Adipocyte (in vitro differentiated cells): Measurements from ENCODE around the gene FCER2.

Experiments
- DNase-seq: peaks from one replicate; pipeline ENCODE4 v3.0.0-alpha.2; 2015; ENCODE audit warnings: low read depth
- H3K27me3 ChIP-seq: replicated peaks from 2 replicates; pipeline ENCODE4 v1.7.0; 2013; ENCODE audit warnings: mild to moderate bottlenecking, low read length, moderate library complexity; ENCODE audit not compliant: control insufficient read depth, insufficient read depth
- H3K36me3 ChIP-seq: 2 replicates; pipeline ENCODE4 v1.7.0; 2013; ENCODE audit warnings: low read length, mild to moderate bottlenecking, moderate library complexity; ENCODE audit not compliant: control insufficient read depth, insufficient read depth, severe bottlenecking
- H3K4me1 ChIP-seq: 2 replicates; pipeline ENCODE4 v1.7.0; 2013; ENCODE audit warnings: mild to moderate bottlenecking, low read length, moderate library complexity; ENCODE audit not compliant: control insufficient read depth, insufficient read depth
- H3K4me3 ChIP-seq: 2 replicates; pipeline ENCODE4 v1.7.0; 2013; ENCODE audit warnings: mild to moderate bottlenecking, low read length, moderate library complexity
- H3K9ac ChIP-seq: 2 replicates; pipeline ENCODE4 v1.7.0; 2013; ENCODE audit warnings: mild to moderate bottlenecking, low read length, moderate library complexity
- H3K9me3 ChIP-seq: 2 replicates; pipeline ENCODE4 v1.7.0; 2013; ENCODE audit warnings: mild to moderate bottlenecking, low read length, moderate library complexity; ENCODE audit not compliant: control insufficient read depth

Gene FCER2

DNA sequence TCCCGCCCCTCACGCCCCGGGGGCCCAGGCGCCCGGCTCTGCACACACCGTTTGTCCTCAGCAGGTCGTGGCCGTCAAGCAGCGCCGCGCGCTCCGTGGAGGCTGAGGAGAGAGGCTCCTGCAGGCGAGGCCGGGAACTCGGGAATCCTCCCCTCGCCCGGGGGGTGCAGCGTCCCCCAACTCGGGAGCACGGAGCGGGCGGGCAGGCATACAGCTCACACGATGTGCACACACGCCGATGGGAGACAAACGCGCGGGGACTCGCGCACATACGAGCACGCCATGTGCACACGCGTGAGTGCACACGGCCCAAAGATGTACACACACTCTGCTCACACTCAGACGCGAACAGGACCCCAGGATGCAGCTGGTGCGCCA lies 29.3 kb upstream of the FCER2 start:
- Histone ChIP-seq H3K9me3 (no peaks in the 10 kb centered on the region), H3K9ac (no peak overlapping the region), H3K4me3 (no peak overlapping the region), H3K4me1 (no peaks in the 10 kb centered on the region), H3K27me3 (peaks cover 70% of the 10 kb centered on the region), H3K36me3 (no peaks in the 10 kb centered on the region)
- no peak for DNase-seq

DNA sequence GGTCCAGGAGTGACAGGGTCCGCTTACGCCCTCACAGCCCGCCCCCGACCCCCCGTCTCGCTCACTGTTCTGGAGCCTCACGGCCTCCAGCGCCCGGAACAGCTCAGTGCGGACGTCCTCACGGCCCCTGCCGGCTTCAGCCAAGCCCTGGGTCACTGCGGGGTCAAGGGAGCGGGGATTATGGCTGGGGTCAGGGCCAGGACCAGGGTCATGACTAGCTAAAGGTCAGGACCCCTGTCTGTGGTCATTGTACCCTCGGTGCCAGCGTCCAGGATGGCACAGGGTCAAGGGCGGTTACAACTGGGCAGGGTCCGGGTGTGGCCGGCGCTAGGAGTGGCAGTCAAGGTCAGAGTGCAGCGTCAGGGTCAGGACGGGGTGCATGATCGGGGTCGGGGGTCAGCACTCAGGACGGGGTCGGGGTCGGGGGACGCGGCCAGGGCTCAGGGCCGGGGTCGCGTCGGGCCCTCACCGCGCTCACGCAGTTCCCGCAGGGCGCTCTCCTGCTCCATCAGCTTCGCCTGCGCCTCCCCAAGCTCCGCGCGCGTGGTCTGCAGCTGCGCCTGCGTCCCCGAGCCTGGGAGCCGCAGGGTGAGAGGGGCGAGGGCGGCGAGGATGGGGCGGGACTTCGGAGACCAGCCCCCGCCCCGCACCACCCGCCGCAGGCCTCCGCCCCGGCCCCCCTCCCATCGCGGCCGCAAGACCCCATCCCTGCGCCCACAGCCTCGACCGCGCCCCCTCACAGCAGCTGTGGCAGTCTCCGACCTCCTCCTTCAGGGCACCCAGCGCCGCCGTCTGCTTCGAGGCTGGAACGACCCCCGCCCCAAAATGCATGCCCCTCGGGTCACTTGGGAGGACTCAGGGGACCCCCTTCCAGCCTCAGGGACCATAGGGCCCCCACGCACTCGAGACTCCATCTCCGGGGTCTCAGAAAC lies 28.6 kb upstream of the FCER2 start:
- Histone ChIP-seq H3K27me3 (peaks cover 63% of the 10 kb centered on the region), H3K36me3 (no peaks in the 10 kb centered on the region), H3K9me3 (no peaks in the 10 kb centered on the region), H3K4me3 (no peak overlapping the region), H3K4me1 (no peaks in the 10 kb centered on the region), H3K9ac (no peak overlapping the region)
- no peak for DNase-seq

DNA sequence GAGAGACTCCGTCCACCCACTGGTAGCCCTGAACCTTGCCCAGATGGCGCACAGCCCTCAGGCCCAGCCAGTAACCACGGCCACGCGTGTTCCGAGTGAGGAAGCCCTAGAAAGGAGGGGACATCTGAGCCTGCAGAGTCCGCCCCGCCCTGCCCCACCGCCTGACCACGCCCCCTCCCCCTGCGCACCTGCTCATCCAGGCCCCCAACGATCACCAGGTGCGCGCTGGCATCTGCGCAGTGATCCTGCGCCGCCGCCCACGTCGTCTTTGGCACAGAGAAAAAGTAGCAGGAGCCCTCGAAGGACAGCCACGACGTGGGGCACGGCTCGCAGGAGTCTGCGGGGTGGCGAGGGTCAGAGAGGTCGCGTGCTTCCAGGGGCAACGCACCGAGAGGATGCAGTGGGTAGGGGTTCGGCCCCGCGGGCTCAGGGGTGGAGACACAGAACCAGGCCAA lies 27.9 kb upstream of the FCER2 start:
- no peak for DNase-seq
- no peaks in the 10 kb centered on the region for H3K36me3 ChIP-seq
- no peak overlapping the region for H3K4me3 ChIP-seq
- no peaks in the 10 kb centered on the region for H3K9me3 ChIP-seq
- no peaks in the 10 kb centered on the region for H3K4me1 ChIP-seq
- H3K9ac ChIP-seq = no peak overlapping the region
- H3K27me3 ChIP-seq = peaks cover 62% of the 10 kb centered on the region

DNA sequence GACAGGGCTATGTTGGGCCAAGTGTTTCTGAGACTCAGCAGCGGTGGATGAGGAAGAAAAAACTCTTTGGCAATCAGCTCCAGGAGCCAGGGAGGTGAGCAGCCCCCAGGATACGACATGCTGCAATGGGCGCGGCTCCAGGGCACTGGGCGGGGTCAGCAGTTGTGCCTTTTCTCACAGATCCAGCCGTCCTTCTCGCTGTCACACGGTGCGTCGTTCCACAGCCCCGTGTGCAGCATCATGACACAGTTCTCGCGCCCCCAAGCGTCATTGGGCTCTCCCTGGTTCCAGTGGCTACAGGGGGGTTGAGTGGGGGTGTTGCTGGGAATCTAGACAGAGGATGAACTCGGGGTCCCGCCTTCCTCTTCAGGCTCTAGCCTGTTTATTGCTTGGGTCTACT lies 27.3 kb upstream of the FCER2 start:
- Histone ChIP-seq H3K4me1 (no peaks in the 10 kb centered on the region), H3K9ac (no peak overlapping the region), H3K4me3 (no peak overlapping the region), H3K27me3 (peaks cover 64% of the 10 kb centered on the region), H3K9me3 (no peaks in the 10 kb centered on the region), H3K36me3 (no peaks in the 10 kb centered on the region)
- DNase-seq = no peak

DNA sequence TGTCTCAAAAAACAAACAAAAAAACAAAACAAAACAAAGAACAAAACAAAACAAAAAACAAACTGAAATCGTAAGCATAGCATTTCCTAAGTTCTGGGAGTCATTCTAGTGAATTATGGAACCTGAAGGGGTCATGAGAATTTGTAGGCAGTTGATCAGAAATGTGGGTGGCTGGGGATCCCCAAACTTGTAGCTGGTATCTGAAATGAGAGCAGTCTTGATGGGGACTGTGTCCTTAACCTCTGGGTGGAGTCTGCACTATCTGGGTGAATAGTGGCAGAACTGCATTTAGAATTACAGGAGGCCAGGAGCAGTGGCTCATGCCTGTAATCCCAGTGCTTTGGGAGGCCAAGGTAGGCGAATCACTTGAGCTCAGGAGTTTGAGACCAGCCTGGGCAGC lies 23.9 kb upstream of the FCER2 start:
- DNase-seq = no peak
- no peaks in the 10 kb centered on the region for H3K4me1 ChIP-seq
- peaks cover 3% of the 10 kb centered on the region for H3K9me3 ChIP-seq
- H3K9ac ChIP-seq = no peak overlapping the region
- no peak overlapping the region for H3K4me3 ChIP-seq
- H3K27me3 ChIP-seq = peaks cover 49% of the 10 kb centered on the region
- H3K36me3 ChIP-seq = no peaks in the 10 kb centered on the region

DNA sequence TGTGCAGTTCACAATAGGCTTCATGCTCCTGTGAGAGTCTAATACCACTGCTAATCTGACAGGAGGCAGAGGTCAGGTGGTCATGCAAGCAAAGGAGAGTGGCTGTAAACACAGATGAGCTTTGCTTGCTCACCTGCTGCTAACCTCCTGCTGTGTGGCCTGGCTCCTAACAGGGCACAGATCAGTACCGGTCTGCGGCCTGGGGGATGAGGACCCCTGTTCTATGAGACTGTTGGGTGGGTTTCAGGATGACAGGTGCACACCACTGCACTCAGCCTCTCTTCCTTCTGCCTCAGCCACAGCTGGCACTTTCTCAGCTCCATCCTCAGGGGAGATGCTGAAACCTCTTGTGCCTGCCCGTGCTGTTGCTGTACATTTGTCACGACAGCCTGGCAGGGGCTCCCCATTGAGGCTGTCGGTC lies 20.3 kb upstream of the FCER2 start:
- Histone ChIP-seq H3K36me3 (no peaks in the 10 kb centered on the region), H3K4me1 (no peaks in the 10 kb centered on the region), H3K9ac (no peak overlapping the region), H3K27me3 (peaks cover 37% of the 10 kb centered on the region), H3K4me3 (no peak overlapping the region), H3K9me3 (peaks cover 3% of the 10 kb centered on the region)
- DNase-seq = no peak

DNA sequence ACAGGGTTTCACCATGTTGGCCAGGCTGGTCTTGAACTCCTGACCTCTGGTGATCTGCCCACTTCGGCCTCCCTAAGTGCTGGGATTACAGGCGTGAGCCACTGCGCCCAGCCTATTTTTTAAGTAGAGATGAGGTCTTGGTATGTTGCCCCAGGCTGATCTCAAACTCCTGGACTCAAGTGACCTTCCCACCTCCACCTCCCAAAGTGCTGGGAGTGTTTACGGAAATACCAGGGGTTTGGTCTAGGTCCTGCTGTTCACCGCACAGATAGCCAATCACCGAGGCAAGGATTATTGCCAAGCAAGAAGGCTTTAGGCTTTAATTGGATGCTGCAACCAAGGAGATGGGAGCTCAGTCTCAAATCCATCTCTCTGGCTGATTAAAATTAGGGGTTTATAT lies 18.4 kb upstream of the FCER2 start:
- peaks cover 30% of the 10 kb centered on the region for H3K27me3 ChIP-seq
- no peaks in the 10 kb centered on the region for H3K4me1 ChIP-seq
- H3K9ac ChIP-seq = no peak overlapping the region
- H3K36me3 ChIP-seq = no peaks in the 10 kb centered on the region
- peaks cover 8% of the 10 kb centered on the region for H3K9me3 ChIP-seq
- no peak for DNase-seq
- no peak overlapping the region for H3K4me3 ChIP-seq

DNA sequence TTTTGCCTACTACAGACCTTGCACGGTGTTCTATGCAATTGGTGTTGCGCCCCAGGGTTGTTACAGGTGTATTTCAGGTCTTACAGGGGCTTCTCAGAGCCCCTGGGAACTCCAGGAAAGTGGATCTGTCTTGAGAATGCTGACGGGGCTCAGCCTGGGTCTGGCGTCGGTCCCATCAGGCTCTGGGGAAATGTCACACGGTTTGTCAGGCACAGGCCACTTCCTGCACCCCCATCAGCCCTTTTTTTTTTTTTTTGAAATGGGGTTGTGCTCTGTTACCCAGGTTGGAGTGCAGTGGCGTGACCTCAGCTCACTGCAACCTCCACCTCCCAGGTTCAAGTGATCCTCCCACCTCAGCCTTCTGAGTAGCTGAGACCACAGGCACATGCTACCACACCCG lies 16.7 kb upstream of the FCER2 start:
- peaks cover 23% of the 10 kb centered on the region for H3K27me3 ChIP-seq

DNA sequence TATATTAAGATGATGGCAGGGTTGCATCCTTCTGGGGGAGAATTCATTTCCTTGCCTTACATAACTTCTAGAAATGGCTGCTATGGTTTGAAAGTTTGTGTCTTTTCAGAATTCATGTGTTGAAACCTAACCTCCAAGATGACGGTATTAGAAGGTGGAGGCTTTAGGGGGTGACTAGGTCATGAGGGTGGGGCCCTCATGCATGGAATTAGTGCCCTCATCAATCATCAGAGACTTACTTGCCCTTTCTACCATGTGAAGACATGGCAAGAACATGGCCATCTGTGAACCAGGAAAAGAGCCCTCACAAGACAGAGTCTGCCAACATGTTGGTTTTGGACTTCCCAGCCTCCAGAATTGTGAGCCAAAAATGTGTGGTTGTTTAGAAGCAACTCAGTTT lies 14.8 kb upstream of the FCER2 start:
- H3K27me3 ChIP-seq = peaks cover 17% of the 10 kb centered on the region
- H3K9ac ChIP-seq = no peak overlapping the region
- peaks cover 6% of the 10 kb centered on the region for H3K9me3 ChIP-seq
- no peak overlapping the region for H3K4me3 ChIP-seq
- no peak for DNase-seq
- no peaks in the 10 kb centered on the region for H3K4me1 ChIP-seq
- no peaks in the 10 kb centered on the region for H3K36me3 ChIP-seq

More for the DNA sequence above, 16.7 kb upstream of the FCER2 start:
- no peak overlapping the region for H3K9ac ChIP-seq
- no peak overlapping the region for H3K4me3 ChIP-seq
- no peak for DNase-seq
- H3K36me3 ChIP-seq = no peaks in the 10 kb centered on the region
- H3K9me3 ChIP-seq = peaks cover 6% of the 10 kb centered on the region
- no peaks in the 10 kb centered on the region for H3K4me1 ChIP-seq

DNA sequence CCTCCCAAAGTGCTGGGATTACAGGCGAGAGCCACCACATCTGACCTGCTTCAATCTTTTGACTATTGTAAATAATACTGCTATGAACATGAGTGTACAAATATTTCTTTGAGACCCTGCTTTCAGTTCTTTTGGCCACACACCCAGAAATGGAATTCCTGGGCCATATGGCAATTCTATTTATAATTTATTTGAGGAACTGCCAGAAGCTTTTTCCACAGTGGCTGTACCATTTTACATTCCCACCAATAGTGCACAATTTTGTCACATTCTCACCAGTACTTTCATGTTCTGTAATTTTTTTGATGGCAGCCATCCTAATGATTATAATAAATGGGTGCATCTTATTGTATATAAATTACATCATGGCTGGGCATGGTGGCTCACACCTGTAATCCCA lies 13.7 kb upstream of the FCER2 start:
- Histone ChIP-seq H3K27me3 (peaks cover 16% of the 10 kb centered on the region), H3K9ac (no peak overlapping the region), H3K4me1 (no peaks in the 10 kb centered on the region), H3K4me3 (no peak overlapping the region), H3K9me3 (peaks cover 6% of the 10 kb centered on the region), H3K36me3 (no peaks in the 10 kb centered on the region)
- no peak for DNase-seq

DNA sequence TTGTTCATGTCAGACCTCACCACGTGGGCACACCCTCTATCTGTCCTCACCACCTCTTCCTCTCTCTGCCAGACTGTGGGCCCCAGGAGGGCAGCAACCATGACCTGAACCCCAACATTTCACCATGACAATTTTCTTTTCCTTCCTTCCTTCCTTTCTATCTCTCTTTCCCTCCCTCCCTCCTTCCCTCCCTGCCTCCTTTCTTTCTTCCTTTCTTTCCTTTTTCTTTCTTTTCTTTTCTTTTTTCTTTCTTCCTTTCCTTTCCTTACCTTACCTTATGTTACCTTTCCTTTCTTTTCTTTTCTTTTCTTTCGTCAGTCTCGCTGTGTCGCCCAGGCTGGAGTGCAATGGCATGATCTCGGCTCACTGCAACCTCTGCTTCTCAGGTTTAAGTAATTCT lies 8.7 kb upstream of the FCER2 start:
- no peak overlapping the region for H3K4me3 ChIP-seq
- no peak for DNase-seq
- H3K9ac ChIP-seq = no peak overlapping the region
- peaks cover 25% of the 10 kb centered on the region for H3K27me3 ChIP-seq
- no peaks in the 10 kb centered on the region for H3K9me3 ChIP-seq
- no peaks in the 10 kb centered on the region for H3K36me3 ChIP-seq
- H3K4me1 ChIP-seq = no peaks in the 10 kb centered on the region
